ENCODE data around the gene FGFR2.

Gene FGFR2

DNA sequence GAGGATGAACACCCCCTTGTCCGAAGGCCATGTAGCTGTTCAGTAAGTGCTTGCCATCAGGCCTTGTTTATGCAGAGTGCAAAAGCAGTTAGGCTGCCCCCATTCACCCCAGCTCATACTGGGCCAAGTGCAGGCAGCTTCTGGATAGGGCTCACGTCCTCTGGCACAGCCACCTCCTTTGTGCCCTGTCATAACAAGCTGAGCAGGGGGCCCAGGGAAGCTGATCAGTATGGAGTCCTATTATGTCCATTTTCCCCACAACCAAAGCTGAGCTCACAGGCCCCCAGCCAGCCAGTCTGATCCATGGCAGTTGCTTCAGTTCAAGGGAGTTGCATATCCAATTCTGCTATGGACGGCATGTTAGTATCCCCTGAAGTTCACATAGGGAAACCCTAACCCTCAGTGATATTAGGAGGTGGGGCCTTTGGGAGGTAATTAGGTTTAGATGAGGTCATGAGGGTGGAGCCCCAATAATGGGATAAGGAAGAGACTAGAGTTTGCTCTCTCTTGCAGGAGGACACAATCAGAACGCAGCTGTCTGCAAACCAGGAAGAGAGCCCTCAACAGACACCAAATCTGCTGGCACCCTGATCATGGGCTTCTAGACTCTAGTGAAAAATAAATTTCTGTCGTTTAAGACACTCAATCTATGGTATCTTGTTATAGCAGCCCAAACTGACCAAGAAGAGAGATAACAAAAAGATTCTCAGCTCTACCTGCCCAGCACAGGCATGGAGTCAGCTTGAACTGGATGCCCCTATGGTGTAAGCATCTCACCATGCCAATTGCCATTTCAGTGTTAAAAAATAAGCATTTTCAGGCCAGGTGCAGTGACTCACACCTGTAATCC lies 155.9 kb downstream of the FGFR2 start:
- no peak for DNase-seq

DNA sequence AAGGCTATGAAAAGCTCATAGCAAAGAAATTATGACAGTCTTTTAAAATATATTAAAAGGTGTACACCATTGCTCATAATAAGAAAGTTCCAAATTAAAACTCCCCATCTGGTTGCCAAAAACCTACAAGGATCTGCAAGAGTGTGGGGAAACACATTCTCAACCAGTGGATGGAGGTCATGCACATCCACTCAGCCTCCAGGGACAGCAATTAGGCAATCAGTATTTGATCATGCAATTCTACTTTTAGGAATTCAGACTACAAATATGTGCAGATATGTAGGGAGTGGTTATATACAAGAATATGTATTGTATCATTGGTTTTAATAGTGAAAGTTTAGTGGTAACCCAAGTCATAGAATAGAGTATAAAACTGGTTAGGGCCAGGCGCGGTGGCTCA lies 157.8 kb downstream of the FGFR2 start:
- no peak for DNase-seq

DNA sequence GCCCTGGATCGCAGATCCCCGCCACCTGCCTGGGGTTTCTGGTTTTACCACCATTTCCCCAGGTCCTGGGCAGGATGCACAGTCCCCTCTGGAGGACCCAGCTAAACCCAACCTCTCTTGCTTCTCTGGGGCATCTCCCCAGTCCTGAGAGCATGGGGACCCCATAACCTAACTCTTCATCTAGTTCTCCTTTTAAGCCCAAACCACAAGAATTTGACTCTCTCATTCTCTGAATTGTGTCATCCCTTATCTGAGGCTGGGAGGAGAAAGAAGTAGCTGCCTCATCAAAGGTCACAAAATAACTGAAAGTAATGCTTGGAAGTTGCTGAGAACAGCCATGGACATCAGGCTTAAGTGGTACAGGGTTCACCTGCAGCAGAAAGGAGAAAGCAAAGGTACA lies 159.9 kb downstream of the FGFR2 start:
- no peak for DNase-seq

DNA sequence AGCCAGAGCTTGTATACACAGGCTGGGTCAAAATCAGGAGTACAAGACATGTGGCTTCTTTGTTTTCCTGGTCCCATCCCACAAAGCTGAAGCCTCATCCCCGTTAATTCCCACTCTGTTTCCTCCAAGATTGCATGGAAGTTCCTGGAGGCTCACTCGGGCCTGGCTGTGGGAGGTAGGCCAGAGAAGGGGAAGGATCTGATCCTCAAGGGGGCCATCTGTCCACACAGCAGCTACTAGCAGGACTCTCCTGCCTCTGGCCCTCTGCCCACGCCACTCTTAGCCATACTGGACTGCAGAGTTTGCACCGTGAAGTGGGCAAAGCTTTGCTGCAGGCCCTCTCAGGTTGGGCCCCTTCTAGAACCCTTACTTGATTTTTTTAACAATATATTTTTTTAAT lies 160.6 kb downstream of the FGFR2 start:
- no peak for DNase-seq

DNA sequence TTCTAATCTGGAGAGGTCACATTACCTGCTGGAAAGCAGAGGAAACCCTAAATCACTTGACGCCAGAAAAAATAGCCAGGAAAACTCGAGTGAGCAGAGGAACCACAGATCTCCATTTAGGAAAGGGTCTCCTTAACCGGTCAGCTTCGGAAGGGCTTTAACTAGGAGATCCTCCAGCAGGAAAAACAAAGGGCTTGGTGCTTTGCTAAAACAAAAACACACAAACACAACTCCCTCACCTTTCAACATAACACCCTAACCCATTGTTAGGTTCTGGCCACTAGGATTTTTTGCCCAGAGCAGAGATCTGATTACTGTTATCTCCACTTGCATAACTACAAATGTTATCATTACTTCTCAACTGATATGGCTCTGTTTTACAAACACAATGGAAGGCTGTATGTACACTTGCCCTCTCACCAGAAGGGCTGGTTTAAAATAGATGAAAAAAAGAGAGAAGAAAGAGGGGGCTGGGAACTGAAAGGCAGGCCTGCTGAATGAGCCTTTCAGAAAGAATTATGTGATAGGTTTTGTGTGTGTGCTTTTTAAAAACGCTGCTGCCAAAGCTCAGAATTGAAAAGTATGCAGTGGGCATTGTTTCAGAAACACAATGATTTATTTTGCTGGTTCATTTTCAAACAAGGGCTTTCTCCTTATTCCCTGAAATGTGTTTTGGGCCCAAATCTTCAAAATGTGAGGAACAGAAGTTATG lies 161.5 kb downstream of the FGFR2 start:
- no peak for DNase-seq

DNA sequence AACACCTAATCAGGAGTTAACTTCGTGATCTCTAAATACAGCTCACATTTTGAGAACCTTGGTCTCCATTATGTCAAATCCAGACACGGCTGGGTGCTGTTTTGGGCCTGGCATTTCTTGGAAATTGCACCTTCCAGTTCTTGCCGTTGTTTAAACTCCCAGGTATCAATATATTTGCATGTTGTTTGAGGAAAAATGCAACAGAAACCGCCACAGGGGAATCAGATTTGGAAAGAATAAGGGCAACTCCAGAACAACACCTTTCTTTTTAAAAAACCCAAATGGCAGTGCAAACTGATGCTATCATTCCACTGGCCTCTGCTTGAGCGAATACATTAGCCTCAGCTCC lies 162.0 kb downstream of the FGFR2 start:
- no peak for DNase-seq

DNA sequence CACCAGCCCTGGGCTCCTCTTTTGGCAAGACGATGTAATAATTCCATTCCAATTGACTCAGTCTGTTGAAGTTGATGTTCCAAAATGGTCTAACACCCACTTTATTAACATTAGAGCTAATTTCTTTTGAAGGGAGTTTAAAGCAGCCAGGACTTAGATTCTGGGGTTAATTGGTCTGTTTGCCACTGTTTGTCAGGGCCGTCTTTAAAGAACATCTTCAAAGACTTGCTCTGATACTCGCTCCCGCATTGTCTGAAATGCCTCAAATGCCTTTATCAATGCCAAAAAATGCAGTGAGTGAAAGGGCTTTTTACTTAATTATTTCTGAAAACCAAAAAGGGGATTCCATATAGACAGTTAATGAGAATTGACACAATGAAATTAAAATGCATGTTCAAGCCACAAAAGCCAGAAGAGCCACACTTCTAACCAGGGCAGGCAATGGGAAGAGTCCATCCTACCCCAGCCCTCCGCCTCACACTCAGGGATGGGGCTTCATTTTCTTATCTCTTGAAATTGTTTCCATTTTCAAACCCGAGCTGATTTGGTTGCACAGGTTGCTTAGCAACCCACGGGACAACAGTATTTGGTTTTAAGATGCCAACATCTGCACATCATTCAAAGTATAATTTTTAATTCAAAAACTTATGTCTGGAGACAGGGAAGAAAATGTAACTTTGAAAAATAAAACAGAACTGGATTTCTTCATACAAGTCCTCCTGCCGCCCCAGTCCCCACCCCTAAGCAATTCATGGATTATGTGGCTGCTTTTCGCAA lies 163.0 kb downstream of the FGFR2 start:
- no peak for DNase-seq

DNA sequence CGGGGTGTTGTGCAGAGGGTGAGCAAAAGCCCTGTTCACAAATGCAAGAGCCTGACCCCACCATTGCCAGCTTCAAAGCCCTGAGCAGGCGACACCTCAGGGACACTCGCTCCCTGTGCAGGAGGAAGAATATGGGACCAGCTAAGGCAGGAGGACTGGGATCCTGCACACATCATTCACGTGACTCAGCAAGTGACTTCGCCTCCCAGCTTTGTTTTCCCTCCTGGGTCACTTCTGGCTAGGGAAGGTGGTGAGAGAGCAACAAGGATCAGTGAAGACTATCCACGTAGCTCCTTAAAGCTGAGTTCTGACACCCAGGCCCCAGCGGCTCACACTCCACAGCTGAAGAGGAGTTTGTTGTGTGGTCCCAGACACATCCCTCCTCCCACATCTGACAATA lies 164.3 kb downstream of the FGFR2 start:
- no peak for DNase-seq

DNA sequence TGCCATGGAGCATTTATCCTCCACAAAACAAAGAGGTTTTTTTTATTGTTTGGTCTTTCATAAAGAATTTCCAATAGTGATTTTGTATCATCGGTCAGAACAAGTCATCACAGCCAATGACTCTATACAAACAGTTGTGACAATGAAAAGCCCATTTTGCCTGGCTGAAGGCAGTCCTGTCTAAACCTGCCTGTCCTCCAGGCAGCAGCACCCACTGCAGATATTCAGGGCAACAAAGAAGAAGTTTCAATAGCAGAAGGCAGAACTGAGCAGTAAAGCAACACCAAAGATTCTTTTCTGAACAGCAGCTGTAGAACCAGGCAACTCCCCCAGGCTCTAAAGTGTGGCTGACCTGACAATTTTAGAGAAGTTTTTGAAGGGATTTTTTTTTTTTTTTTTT lies 169.4 kb downstream of the FGFR2 start:
- no peak for DNase-seq
